ENCODE measurements around the gene ZCCHC12.
"Not testable (repeated sequence)": the region's sequence is repeated elsewhere in the genome, so short reads cannot be mapped to it uniquely, and the experiment has no call there.

The ZCCHC12 gene

GRCh38 chrX:118823263-118824172 is at the start of gene ZCCHC12:
Gene ZCCHC12, plus strand, starts transcription at chrX:118823824. Its CDS starts 1,421 bp downstream, at chrX:118825245.
- peak; percentile 72 for DNase-seq (ENCODE audit: low spot score)

- DNase-seq (ENCODE audit: low spot score): no peak
Measured at GRCh38 chrX:118779581-118779980, 44.0 kb upstream of the ZCCHC12 start.

DNA sequence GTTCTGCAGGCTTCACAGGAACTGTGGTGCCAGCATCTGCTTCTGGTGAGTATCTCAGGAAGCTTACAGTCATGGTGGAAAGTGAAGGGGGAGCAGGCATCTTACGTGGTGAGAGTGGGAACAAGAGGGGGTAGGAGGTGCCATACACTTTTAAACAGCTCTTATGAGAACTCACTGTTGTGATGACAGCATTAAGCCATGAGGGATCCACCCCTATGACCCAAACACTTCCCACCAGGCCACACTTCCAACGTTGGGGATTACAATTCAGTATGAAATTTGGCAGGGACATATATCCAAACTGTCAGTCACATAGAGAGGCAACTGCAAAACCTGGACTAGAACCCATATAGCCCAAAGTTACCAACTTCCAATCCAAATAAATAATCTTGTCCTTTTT is 43.1 kb upstream of the ZCCHC12 start:
- no peak for DNase-seq (ENCODE audit: low spot score)

DNA sequence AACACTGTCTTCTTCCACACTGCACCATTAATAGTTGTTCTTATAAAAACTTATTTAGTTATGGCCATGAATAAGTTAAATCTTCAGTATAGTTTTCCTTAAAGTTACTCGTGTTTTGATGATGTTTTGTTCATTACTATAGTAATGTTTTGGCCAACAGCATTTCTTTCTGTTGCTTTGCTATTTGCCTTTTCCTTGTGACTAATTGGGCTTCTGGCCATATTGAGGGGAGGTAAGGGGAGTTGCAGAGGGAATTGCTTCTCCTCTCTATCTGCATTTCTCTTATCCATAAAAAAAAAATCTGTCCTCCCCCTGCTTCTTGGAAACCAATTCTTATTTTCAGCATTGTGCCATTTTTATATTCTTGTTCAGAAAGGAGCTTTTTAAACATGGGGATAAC is 42.7 kb upstream of the ZCCHC12 start:
- no peak for DNase-seq (ENCODE audit: low spot score)

- no peak for DNase-seq (ENCODE audit: low spot score)
Measured at GRCh38 chrX:118795528-118796280, 27.9 kb upstream of the ZCCHC12 start.

- DNase-seq (ENCODE audit: low spot score): no peak
Measured at GRCh38 chrX:118802857-118803256, 20.8 kb upstream of the ZCCHC12 start.

DNA sequence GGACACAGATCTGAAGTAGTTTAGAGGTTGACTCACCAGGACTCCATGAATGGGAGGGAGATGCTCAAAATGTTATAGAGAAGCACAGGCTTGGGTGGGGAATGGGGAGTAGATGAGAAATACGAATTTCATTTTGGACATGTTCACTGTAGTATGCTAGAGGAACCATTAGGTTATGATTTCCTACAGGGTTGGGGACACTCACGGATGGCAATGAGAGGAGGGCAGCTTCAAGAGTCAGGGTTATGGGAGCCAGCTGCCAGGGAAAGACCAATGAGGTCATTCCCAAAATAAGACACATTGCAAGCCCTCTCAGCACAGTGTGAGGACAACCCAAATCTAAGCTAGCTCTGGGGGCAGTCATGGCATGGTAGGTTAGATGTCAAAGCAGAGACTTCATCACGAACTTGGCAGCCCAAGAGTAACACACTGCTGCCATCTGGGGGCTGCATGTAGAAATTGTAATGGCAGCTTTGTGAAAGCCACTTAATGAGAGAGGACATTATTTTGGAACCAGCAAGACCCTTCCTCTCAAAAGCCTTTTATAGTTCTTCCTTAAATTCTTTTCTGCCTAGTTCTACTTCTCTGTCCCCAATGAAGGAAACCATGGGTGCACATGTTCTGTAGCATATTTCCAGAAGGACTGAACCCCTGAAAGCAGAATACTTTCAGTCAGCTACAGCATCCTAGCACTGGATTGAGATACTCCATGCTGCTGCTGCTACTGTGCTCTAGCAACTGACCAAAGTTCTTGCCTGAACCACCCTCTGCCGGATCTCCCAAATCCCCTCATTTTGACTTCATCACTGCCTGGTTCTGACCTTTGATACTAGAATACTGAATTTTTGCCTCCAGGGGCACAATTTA is 16.2 kb upstream of the ZCCHC12 start:
- no peak for DNase-seq (ENCODE audit: low spot score)

GRCh38 chrX:118817257-118817656 is 6.4 kb upstream of the ZCCHC12 start:
- DNase-seq (ENCODE audit: low spot score): not testable (repeated sequence)

DNA sequence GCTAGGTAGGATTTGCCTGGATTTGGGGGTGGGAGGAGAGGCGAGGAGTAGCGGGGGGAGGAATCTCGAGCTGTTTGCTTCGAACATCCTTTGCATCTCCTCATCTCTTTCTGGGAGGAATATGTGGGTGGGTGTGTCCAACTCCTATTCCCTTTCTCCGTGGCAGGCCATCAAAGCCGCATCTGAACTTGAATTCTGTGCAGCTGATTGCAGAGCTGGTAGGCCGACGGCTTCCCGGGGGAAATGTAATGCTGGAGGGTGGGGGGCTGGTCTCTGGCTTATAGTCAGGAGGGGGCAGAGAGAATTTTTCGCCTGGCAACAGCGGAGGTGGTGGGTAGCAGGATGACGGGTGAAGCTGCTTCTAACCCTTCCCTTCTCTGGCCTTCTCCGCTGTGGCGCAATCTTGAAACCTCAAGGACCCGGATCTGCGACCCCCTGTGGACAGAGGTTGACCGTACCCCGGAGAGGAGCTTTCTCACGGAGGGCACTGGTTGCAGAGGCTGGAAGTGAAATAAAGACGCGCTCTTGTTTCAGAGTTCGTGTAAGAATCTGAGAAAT is 628 bp downstream of the ZCCHC12 start:
- no peak for DNase-seq (ENCODE audit: low spot score)

DNA sequence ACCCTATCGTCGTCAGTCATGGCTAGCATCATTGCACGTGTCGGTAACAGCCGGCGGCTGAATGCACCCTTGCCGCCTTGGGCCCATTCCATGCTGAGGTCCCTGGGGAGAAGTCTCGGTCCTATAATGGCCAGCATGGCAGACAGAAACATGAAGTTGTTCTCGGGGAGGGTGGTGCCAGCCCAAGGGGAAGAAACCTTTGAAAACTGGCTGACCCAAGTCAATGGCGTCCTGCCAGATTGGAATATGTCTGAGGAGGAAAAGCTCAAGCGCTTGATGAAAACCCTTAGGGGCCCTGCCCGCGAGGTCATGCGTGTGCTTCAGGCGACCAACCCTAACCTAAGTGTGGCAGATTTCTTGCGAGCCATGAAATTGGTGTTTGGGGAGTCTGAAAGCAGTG is 1.6 kb downstream of the ZCCHC12 start:
- no peak for DNase-seq (ENCODE audit: low spot score)

DNA sequence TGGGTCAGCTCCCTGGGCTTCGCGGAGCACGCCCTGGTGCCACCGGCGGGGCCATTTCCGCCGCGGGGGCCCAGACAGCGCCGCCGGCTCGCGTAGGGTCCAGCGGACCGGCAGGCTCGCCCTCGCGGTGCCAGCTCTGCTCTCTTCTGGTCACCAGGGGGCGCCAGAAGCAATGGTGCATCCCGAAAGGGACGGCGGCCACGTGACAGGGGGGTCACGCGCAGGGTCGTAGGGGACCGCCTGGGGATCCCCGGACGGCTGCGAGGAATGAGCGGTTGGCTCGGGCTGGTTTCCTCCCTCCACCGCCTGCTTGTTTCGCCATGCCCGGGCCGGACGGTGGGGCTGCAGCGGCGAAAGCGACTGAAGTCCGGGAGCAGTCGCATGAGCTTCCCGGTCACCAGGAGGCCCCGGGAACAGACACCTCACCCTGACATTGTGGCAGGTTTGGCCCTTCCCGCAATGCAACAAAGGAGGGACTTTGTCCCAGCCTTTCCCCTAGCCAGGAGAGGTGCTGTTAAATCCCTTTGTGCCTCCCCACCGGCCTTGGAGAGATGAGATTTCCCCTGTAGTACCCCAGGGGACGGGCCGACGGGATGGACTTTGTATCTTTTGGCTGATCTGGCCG is 15.8 kb downstream of the ZCCHC12 start:
- peak; percentile 62 for DNase-seq (ENCODE audit: low spot score)

GRCh38 chrX:118847676-118848075 is 24.1 kb downstream of the ZCCHC12 start:
- no peak for DNase-seq (ENCODE audit: low spot score)

DNA sequence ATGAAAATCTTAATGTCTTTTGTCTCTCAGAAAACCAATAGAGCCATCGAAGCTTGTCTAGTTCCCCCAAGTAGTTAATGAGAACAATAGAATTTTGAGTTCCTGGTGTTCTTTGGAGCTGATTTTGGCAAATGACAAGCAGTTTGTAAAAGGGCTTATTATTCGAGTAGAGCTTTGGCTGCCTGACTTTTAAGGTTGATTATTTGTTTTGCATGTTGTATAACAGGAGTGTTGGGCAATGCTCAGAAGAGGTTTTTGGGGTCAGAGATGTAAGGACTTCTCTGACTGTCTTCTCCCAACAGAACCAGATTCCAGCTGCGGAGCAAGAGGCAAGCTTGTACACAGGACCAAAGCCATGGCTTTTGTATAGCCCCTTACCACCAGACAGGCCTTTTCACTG is 30.0 kb downstream of the ZCCHC12 start:
- DNase-seq (ENCODE audit: low spot score): no peak

GRCh38 chrX:118855681-118856310 is 32.2 kb downstream of the ZCCHC12 start:
- DNase-seq (ENCODE audit: low spot score): no peak

DNA sequence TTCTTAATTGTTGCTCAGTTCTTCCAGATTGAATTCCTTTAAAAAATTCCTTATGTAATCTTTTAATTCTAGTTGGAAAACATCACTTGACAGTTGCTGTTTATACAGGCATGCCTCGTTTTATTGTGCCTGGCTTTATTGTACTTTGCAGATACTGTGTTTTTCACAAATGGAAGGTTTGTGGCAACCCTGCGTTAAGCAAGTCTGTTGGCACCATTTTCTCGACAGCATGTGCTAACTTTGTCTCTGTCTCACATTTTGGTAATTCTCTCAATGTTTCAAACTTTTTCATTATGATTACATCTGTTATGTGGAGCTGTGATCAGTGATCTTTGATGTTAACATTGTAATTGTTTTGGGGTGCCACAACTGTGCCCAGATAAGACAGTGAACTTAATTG is 33.4 kb downstream of the ZCCHC12 start:
- no peak for DNase-seq (ENCODE audit: low spot score)

DNA sequence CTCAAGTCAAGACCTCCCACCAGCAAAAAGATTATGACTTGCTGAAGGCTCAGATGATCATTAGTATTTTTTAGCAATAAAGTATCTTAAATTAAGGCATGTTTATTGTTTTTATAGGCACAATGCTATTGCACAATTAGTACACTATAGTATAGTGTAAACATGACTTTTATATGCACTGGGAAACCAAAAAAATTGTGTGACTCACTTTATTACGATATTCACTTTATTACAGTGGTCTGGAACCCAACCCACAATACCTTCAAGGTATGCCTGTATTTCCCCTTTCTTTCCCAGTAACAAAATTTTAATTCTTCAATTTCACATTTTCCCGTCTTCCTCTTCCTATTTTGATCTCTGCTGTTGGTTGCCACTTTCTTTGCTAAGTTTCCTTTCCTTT is 37.7 kb downstream of the ZCCHC12 start:
- DNase-seq (ENCODE audit: low spot score): no peak

- no peak for DNase-seq (ENCODE audit: low spot score)
Measured at GRCh38 chrX:118862091-118862490, 38.5 kb downstream of the ZCCHC12 start.

DNA sequence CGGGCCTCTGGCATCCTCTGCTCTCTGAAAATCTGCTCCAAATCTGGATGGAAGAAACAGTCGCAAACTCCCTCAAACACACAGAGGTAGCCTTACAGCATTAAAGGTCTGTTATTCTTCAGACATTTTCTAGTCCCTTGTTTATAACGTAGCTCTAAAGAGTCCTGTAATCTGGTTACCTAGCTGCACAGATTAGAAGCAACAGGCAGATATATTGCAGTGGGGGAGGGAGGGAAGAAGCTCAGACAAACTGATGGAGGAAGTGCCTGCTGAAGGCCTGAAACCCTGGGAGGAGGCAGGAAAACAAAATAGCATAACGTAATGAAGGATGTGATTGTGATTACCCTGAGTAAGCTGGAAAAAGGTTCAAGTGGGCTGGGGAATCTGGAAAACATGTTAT is 39.4 kb downstream of the ZCCHC12 start:
- DNase-seq (ENCODE audit: low spot score): no peak

DNA sequence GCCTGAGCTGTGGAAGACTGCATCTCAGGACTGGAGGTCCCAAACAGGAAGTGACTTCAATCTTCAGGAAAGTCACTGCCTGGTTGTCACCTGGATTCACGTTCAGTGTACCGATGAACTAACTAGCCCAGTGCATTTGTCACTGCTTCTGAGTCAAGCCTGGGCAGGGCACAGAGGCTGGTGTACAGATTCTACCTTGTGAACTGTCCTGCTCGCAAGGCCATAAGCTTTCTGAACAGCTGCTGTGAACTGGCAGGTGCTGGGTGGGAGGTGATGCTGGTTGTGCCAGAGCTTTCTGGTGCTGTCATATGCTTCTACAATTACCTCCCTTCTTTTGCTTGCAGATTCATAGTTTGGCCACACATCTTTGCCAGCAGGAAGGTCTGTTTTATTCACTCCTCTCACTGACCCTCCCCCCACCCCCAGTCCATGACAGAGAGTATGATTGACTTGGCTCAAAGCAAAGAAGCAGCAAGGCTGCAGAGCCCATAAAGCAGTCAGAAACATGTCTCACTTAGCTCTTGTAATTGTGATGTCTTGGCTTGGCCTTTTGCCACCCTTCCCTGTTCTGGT is 40.5 kb downstream of the ZCCHC12 start:
- DNase-seq (ENCODE audit: low spot score): no peak

GRCh38 chrX:118865231-118865630 is 41.6 kb downstream of the ZCCHC12 start:
- no peak for DNase-seq (ENCODE audit: low spot score)

DNA sequence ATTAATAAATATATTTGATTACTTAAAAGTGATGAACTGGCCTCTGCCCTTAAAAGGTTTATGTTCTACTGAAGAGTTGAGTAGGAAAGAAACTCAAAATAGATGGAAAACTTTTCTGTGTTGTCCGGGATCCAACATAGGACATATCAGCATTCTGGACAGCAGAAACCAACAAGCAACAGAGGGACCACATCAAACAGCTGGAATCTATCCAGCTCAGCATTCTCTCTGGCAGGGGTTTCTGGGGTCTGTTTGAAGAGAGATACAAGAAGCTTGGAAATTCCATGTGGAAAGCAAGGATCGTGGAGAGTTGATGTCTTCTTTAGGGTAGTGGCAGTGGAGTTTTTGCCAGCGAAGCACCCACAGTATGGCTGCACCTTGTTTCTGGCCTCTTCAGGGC is 43.6 kb downstream of the ZCCHC12 start:
- DNase-seq (ENCODE audit: low spot score): no peak

Measured in germinal center (tissue), 1 donor.